Epithelial cell of proximal tubule (primary cell): ENCODE results near the gene CABLES2. TPM values are rescaled to one million over a fixed set of nuclear protein-coding genes. Genes with fewer than 3 reads are reported as not detected.

Source experiments
- DNase-seq: peaks from one replicate; pipeline ENCODE4 v3.0.0-alpha.2; 2011; ENCODE audit warnings: low read depth
- H3K4me3 ChIP-seq: 2 replicates; pipeline ENCODE4 v1.5.1; 2011; ENCODE audit warnings: low read depth, mild to moderate bottlenecking, low read length
- total RNA-seq: library from RNA; depleted of rRNA; stranded (reverse); fragments of >200 nt; gene quantifications from 2 replicates; pipeline ENCODE4 v1.2.3, GENCODE V29; 2015
- TF ChIP-seq, protein P1 (sequence below): conservative IDR thresholded peaks from 2 replicates; pipeline ENCODE4 v1.5.1; 2012; ENCODE audit warnings: low read depth, mild to moderate bottlenecking, low read length

CABLES2 gene
- total RNA-seq, 1 donor from 2014 or later: 5.8 TPM

DNA sequence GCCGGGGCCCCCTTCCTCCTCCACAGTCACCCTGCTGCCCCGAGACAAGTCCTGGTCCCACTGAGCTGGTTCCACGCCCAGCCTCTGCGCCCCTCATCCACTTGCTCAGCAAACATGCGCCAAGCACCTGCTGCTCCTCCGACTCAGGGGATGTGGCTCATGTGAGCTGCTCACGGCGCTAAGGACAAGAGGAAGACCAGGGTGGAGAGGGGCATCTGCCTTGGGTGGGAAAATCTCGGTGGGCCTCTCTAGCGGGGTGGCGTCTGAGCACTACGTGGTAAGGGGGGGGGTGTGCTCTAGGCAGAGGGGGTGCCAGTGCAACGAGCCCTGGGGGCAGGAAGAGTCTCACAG, 44.5 kb downstream of the CABLES2 start:
- no peak overlapping the region for H3K4me3 ChIP-seq
- no peak for DNase-seq
- TF ChIP-seq, protein P1, sequence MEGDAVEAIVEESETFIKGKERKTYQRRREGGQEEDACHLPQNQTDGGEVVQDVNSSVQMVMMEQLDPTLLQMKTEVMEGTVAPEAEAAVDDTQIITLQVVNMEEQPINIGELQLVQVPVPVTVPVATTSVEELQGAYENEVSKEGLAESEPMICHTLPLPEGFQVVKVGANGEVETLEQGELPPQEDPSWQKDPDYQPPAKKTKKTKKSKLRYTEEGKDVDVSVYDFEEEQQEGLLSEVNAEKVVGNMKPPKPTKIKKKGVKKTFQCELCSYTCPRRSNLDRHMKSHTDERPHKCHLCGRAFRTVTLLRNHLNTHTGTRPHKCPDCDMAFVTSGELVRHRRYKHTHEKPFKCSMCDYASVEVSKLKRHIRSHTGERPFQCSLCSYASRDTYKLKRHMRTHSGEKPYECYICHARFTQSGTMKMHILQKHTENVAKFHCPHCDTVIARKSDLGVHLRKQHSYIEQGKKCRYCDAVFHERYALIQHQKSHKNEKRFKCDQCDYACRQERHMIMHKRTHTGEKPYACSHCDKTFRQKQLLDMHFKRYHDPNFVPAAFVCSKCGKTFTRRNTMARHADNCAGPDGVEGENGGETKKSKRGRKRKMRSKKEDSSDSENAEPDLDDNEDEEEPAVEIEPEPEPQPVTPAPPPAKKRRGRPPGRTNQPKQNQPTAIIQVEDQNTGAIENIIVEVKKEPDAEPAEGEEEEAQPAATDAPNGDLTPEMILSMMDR: no peak

DNA sequence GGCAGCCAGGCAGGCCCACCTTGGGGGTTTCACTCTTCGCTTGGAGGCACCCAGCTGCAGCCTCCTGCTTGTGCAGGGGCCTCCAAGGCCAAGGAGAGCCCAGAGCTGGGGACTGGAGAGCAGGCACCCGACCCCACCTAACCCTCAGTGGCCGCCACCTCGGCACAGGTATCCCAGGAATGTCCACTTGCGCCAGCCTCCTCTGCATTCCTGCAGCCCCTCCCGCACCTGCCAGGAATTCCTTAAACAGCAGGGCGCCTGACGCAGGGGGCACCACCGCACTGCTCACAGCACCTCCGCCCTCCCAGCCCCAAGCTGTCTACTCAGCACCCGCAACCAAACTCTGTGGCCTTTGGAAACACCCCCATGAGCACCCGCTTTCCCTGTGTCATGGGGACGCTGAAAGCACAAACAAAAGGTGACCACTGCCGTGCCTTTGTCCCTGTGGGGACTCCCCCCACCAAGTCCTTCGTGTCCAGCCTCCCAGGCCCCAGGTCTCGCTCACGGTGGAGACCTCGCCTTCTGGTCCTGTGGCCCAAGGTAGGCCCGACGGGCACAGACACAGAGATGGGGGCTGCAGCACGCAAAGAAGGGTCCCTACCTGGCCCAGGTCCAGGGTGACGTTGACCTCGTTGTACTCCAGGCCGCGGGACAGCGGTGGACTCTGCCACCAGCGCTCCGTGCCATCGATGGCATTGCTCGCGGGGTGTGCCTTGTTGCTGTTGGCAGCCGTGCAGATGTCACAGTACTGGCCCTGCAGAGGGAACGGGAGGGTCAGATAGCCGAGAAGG, 45.1 kb downstream of the CABLES2 start:
- H3K4me3 ChIP-seq: no peak overlapping the region
- DNase-seq: no peak
- TF ChIP-seq, protein P1: no peak

DNA sequence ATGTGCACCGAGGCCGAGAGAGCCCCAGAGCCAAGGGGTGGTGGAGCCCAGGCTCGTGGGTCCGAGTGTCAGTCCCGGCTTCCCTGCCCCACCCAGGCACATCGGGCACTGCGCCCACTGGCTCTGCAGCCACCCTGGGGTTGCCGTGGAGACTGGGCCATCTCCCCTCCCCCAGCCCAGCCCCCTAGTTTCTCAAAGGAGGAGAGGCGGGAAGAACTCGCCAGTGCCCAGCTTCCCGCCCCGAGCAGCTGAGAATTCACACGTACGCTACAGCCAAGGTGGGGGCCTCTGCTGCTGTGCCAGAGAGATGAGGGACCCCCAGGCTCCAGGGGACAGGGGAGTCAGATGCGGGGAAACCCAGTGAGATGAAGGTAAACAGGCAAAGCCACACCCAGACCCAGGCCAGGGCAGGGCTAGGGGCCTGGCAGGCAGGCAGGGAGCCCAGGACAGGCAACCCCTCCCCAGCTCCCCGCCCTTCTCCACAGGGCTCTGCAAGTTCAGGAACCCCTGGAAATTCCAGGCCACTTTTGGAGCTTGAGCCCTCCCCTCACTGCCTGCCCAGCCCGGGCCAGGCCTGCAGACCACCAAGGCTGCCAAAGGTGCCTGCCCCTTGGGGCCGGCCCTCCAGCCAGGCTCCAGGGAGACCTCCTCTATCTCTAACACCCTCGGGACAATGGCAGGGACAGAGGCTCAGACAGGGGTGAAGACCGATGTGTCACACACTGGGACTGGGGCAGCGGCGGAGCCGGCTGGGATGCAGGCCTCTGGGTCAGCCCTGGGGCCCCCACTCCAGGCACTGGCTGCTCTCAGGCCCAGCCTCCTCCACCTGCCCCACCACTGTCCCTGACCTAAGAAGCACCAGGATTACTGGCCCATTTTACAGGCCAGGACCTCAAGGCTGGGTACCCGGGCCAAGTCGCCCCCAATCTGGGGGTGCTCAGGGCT, 46.0 kb downstream of the CABLES2 start:
- TF ChIP-seq, protein P1: no peak
- H3K4me3 ChIP-seq: no peak overlapping the region
- no peak for DNase-seq

DNA sequence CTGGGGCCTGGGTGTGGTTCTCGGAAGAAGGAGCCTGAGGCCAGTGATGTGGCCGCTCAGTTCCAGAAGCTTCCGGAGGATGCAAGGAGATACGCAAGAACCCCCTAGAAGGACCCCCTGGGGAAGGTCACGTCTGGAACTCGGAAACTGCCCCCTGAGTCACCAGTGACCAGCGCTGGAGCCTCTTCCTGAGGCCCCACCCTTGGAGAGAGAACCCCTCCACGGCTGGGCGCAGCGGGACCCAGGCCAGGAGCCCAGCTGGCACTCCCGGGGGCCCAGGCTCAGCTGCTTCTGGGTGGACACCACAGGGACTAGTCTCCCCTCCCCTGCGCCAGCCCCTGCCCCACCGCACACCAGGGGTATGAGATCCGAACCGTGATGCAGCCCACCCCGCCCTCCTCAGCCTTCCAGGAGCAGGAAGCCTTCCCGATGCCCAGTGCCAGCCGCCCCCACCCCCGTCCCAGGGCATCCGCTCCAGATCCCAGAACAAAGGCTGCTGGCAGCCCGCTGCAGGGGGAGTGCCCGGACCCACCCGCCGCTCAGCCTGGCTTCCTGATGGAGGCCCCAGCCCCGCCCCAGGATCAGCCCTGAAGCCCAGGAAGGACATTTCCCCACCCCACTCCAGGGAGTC, 47.5 kb downstream of the CABLES2 start:
- DNase-seq: no peak
- peak overlapping the region; percentile 7 for H3K4me3 ChIP-seq
- TF ChIP-seq, protein P1: no peak

DNA sequence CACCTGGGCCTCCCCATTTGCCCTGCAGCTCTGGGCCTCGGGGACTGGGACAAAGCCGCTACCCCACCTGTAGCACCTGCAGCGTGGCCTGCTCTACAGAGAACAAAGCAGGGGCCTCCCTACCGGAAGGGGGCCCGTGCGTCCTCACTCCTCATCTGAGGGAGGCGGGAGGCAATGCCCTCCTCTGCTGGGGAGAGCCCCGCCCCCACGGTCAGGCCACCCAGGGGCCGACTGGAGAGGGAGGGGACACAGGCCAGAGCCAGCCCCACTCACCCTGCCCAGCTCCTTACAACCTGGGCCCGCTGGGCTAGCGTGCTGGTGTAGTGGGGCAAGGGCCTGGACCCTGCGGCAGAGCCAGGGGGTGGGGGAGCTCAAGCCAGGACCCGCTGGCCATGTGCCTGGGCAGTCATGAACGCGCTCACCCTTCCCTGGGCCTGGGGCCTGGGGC, 48.0 kb downstream of the CABLES2 start:
- H3K4me3 ChIP-seq: peak overlapping the region; percentile 7
- no peak for DNase-seq
- TF ChIP-seq, protein P1: no peak

DNA sequence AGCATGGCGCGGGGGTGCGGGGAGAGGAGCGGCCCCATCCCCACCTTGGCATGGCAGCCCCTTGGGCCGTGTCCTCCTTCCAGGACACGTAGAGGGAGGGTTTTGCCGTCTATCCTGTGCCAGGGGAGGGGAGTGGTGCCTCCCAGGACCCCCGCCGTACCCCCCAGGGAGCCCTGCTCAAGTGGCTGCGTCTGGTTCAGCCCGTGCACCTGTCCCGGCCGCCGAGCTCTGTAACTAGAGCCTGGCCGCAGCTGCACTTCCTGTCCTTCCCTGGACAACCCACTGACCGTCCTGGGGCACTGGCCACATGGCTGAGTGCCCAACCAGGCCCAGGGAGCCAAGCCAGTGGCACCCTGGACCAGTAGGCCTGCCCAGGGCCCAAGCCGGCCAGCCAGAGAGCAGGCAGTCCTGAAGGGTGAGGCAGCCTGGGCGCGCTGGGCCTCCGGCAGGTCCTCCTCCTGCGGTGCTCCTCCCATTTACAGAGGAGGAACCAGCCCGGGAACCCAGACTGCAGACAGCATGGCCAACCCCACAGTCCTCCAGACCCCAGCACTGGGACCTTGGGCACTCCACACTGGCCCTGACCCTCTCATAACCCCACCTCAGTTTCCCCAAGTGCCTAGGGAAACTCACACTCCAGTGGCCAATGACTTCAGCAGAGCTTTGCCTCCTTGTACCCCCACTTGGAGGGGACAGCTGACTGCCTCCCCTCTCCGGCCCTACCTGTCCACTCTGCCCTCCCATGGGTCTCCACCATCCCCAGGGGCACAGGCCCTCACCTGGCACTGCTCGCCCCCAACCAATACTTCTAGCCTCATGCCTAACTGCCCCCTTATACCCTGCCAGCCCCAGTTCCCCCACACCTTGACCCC, 48.7 kb downstream of the CABLES2 start:
- H3K4me3 ChIP-seq: peak overlapping the region; percentile 7
- TF ChIP-seq, protein P1: no peak
- no peak for DNase-seq
